HG03457 (cell line): ENCODE results near the gene SLC35F6.
"Not testable (repeated sequence)": the region's sequence is repeated elsewhere in the genome, so short reads cannot be mapped to it uniquely, and the experiment has no call there.

Experiments used
- ATAC-seq: cut with Tn5 transposase; IDR thresholded peaks from one replicate; pipeline ENCODE4 v1.9.1; 2021; ENCODE audit warnings: moderate number of reproducible peaks; ENCODE audit not compliant: unreplicated experiment

The SLC35F6 gene

DNA sequence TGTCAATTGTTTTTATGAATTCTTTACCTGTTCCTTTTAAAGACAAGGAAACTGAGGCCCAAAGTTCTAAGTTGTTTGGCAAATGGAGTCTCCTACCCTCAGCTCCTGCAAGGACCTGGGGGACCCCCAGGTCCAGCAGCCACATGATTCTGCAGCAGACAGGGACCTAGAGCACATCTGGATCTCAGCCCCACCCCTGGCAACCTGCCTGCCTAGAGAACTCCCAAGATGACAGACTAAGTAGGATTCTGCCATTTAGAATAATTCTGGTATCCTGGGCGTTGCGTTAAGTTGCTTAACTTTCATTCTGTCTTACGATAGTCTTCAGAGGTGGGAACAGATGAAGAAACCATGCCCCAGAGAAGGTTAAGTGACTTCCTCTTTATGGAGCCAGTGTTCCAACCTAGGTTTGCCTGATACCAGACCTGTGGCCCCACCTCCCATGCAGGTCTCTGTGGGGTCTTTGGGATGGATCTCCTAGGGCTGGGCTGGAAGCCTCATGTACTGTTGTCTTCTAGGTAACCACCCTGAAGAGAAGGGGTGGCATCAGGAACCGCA, 16.2 kb downstream of the SLC35F6 start:
- ATAC-seq, result no peak

DNA sequence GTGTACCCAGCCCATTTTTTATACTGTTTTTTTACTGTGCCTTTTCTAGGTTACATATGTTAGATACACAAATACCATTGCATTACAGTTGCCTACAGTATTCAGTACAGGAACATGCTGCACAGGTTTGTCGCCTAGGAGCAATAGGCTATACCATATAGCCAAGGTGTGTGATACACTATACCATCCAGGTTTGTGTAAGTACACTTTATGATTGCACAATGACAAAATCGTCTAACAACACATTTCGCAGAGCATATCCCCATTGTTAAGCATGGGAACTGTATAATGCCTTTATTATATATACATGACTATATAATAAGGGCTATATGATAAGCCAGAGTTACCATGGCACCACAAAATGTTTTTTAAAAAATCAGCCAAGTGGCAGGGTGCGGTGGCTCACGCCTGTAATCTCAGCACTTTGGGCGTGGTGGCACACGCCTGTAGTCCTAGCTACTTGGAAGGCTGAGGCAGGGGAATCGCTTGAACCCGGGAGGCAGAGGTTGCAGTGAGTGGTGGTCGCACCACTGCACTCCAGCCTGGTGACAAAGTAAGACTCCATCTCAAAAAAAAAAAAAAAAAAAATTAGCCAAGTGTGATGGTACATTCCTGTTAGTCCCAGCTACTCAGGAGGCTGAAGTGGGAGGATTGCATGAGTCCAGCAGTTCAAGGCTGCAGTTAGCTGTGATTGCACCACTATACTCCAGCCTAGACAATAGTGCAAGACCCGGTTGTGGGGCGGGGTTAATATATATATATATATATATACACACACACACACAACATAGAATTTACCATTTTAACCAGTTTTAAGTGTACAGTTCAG, 19.0 kb downstream of the SLC35F6 start:
- ATAC-seq, result no peak

DNA sequence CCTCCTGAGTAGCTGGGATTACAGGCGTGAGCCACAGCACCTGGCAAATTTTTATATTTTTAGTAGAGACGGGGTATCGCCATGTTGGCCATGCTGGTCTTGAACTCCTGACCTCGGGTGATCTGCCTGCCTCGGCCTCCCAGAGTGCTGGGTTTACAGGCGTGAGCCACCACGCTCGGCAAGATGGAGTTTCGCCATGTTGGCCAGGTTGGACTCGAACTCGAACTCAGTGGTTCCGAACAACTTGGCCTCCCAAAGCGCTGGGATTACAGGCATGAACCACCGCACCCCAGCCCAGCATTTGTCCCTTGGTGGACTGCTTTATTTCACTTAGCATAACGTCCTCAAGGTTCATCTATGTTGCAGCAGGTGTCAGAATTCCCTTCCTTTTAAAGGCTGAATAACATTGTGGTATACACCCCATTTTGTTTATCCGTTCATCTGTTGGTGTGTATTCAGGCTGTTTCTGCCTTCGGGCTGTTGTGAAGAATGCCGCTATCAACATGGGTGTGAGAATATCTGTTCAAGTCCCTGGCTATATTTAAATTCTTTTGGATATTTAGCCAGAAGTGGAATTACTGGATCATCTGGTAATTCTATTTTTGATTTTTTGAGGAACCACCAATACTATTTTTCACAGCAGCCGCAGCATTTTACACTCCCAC, 20.6 kb downstream of the SLC35F6 start:
- ATAC-seq, result no peak

DNA sequence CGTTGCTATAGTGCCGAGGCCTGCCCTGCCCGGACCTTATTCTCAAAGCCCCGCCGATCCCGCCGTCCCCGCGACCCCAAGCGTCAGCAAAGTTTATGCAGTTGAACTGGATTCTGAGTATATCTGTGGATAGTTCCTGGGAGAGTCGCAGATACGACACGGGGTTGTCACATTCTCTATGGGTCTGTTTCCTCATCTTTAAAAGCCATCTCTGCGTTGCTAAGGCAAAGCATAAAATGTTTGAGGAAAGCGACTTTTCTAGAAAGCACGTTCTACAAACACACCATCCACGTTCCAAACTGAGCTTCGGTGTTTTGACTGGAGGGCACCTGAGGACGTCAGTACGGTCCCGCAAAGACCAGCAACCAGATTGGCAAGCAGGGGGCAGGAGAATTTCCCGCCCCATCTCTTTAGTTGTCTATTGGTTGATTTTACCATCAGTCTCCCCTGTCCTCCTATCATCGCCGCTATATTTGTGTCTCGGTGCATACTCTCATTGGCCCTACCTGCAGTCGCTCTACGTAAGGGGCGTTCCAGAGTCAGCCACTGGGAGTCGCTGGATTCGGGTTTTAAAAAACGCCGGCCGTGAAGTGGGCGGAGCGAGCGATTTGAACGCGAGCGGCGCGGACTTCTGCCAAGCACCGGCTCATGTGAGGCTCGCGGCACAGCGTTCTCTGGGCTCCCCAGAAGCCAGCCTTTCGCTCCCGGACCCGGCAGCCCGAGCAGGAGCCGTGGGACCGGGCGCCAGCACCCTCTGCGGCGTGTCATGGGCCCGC, 21.5 kb downstream of the SLC35F6 start, which contains the start of gene CENPA:
CENPA (plus strand) TSS at position 626 of the 776 bp plus-strand sequence; CDS start at position 767, 141 bp downstream.
- ATAC-seq, result peak; percentile 94

DNA sequence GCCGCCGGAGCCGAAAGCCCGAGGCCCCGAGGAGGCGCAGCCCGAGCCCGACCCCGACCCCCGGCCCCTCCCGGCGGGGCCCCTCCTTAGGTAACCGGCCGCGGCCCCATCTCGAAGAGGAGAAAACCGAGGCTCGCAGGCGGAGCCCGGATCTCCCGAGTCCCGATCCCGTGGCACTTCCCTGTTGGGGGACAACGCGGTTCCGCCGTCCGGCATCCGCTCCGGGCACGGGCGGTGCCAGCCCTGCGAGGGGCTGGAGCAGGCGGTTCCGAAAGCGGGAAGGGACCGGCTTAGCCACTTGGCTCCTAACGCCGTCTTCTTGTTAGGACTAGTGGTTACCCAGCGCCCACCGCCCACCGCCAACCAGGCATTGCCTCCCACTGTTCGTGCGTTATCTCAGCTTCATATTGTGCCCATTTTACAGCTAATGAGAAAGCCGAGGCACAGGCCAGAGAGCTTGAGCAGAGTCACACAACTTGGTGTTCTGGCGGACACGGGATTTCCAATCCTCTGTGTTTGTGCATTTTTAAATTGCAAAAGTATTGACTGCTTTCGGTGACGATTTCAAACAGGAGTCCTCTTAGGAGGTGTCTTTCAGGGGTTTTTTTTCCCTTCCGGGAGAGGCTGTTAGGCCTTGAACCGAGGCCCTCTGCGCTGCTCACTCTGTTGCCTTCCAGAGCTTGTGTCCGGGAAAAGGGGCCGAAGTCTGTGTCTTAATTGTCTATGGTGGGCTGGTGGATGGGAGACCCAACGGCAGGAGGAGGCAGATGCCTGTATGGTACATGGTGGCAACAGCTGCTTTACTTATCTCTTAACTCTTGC, 22.3 kb downstream of the SLC35F6 start:
- peak; percentile 8 for ATAC-seq

DNA sequence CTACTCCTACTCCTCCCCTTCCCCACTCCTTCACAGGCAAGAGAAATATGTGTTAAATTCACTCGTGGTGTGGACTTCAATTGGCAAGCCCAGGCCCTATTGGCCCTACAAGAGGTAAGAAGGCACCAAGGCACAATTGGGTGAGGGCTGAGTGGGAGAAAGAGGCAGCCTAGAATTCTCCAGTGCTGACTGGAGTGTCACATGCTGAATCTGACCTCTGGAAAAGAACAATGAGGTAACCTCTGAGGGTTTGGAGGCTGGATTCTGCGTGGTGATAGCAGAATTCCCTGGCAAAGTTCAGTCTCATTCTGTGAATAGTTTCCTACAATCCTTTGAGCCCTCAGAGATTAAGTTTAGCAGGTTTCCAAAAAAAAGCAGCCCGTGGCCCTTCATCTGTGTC, 28.6 kb downstream of the SLC35F6 start:
- ATAC-seq, result no peak

- no peak for ATAC-seq
These were observed 29.4 kb downstream of the SLC35F6 start for GRCh38 chr2:26793518-26793917.

- ATAC-seq, result not testable (repeated sequence)
These were observed 31.1 kb downstream of the SLC35F6 start for GRCh38 chr2:26795135-26795534.

DNA sequence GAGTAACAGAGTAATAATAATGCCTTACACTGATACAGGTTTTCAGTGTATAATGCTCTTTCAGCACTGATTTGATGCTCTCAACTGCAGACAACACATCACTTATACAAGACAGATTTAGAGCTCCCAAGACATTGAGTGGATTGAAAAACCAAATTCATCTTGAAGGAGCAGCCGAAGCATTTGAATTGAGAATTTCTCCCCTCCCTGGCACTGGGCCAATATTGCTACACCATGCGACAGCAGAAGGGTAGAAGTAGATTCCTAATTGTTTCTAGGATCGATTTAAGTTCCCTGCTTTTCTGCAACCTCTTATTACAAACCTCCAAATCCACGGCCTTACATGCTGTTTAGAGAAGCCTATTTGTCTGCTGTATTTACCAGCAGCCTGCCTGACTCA, 37.2 kb downstream of the SLC35F6 start:
- ATAC-seq, result no peak

GRCh38 chr2:26801796-26802195, 37.7 kb downstream of the SLC35F6 start:
- no peak for ATAC-seq

DNA sequence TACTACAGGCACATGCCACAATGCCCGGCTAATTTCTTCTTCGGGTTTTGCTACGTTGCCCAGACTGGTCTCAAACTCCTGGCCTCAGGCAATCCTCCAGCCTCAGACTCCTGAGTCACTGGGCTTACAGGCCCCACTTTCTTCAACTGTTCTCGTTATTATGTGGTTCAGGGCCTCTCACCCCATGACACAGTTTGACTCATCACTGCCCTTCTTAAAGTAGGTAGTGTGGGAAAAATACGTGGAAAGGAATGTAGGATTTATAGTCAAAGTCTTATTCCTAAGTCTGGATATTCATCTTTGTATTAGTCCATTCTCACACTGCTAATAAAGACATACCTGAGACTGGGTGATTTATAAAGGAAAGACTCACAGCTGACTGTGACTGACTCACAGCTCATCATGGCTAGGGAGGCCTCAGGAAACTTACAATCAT, 41.2 kb downstream of the SLC35F6 start:
- ATAC-seq, result no peak

GRCh38 chr2:26807788-26808460, 43.8 kb downstream of the SLC35F6 start:
- ATAC-seq, result no peak

DNA sequence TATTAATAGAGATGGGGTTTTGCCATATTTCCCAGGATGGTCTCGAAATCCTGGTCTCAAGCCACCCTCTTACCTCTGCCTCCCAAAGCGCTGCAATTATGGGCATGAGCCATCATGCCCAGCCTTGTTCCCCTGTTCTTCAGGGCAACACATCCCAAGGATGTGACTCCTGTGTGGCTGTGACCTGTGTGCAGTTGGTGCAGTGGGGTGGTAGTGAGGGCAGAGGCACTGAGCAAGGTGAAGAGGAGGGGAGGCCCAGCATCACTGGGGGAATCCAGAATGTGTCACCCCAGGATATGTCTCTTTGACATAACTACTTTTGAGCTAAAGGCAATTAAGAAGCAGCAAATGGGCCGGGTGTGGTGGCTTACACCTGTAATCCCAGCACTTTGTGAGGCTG, 45.1 kb downstream of the SLC35F6 start:
- no peak for ATAC-seq

GRCh38 chr2:26809876-26810577, 45.9 kb downstream of the SLC35F6 start:
- ATAC-seq, result no peak

DNA sequence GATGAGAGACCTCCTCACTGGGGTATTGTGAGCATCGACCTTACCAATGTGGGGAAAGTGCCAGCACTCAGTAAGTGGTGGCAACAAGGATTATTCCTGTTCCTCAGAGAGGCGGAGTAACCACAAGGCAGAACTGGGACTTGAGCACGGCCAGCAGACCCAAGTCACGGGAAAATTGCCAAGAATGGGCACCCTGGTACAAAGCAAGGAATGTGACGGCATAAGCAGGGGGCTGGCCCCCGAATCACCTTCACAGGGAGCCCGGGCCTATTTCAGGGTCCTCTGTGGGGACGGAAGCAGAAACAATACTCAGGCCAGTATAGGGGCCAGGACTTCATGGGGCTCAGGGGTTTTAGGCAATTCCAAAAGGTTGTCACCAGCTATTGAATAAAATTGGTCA, 47.2 kb downstream of the SLC35F6 start:
- no peak for ATAC-seq

GRCh38 chr2:26811791-26812694, 48.0 kb downstream of the SLC35F6 start:
- no peak for ATAC-seq

DNA sequence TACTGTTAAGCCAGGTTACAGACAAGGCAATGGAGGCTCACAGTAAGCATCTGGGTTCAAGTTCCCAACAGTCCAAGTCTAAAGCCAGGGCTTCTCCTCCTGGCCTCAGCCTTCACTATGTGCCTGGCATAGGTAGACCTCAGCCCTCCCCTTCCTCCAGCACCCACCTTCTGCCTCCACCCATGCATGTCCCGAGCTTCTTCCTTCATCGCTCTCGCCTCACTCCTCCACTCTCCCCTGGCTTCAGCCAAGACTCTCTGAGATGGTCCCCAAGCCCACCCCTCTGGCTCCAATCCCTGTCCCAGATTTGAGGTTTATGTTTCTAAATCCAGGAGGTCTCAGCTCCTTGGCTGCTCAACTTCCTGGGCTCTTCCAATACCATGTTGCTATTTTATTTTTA, 48.6 kb downstream of the SLC35F6 start:
- no peak for ATAC-seq
